Measurements from ENCODE around the gene PRKAR2A. TPM values are rescaled to one million over a fixed set of nuclear protein-coding genes. Genes with fewer than 3 reads are reported as not detected.

Gene PRKAR2A
- 25.2 and 27.1 TPM in 2 replicates for total RNA-seq

DNA sequence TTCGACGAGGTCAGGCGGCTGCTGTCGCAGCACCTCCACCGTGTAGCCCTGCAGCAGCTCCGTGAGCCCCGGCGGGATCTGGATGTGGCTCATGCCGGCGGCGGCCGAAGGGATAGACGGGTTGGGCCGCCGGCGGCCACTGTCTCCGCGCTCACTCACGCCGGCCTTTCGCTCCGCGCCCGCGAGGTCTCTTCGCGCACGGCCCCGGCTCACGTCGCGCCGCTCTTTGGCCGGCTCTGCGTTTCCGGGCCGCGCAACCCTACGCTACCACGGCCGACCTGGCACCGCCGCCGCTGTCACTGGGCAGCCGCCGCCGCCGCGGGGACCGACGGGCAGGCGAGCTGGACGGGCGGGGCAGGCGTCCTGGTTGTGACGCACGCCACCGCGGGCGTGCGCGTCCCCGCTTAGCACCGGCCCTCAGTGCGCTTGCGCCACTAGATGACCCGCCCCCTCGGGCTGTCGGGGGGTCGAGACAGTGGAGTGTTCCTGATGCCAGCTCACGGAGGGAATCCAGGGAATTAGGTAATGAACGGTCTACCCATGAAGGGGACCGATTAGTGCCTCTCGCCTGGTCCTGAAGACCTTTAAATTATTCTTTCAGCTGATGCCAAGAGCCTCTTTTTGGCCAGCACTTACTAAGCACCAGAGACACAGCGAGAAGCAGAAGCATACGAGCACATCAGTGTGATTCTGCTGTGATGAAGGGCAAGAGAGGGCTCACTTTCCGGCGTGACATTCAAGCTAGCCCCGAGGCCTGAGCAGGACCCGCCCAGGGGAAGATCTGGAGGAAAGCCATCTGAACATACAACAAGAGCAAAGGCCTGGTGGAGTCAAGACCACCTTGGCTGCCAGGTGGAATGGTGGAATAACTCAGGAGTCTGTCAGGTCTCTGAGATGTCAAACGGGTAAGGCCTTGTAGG, at the start of gene PRKAR2A:
TSS of gene PRKAR2A (minus strand) at position 371 of the 920 bp plus-strand sequence. CDS start at position 93, 278 bp downstream.
- intact Hi-C loops (cut with micrococcal nuclease): loop anchor here (1.0 kb wide), 2 partner anchors 51 to 71 kb away; partner anchors contain the start of genes ARIH2 and SLC25A20

DNA sequence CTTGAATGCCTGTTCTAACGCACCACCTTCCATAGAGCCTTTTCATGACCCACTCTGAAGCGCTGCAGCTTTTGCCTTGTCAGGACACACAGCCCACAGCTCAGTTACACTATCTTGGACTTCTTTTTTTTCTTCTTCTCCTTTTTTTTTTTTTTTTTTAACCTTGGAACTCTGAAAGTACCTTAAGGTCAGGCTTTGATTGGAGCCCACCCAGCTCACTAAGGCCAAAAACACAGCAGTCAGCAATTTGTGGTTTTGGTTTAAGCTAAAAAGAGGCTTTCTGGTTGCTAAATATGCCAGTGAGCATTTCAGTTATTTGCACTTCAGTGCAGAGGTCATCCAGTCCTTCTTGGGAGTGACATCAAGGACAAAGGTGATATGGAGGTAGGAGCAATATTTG, 49.3 kb upstream of the PRKAR2A start:
- intact Hi-C loops (cut with micrococcal nuclease): loop anchor here (5.0 kb wide), 1 partner anchor 195 kb away; the partner anchor contains the start of gene QRICH1

DNA sequence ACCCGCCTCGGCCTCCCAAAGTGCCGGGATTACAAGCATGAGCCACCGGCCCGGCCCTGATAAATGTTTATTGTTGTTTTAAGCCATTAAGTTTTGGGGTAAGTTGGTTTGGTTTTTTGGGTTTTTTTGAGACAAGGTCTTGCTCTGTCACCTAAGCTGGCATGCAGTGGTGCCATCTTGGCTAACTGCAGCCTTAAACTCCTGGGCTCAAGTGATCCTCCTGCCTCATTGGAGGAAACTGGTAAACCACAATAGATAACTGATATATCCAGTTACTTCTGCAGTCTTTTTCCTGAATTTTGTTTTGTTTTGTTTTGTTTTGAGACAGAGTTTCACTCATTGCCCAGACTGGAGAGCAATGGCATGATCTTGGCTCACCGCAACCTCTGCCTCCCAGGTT, 46.8 kb upstream of the PRKAR2A start:
- intact Hi-C loops (cut with micrococcal nuclease): no loop called here

DNA sequence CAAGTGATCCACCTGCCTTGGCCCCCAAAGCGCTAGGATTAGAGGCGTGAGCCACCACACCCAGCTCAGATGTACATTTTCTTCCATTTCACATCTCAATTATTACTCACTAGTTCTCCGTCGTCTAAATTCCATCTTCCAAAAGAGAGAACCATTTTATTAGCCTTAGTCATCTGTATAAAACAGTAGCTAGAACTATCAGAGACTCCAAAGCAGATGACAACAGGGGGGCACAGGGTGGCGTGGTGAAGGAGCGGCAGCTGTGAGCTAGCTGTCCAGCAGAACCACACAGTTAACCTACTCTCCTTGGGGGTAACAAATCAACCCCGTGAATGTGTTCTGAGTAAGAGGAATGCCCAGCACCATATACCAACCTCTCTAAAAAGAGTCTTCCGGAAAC, 43.9 kb upstream of the PRKAR2A start:
- intact Hi-C loops (cut with micrococcal nuclease): no loop called here

DNA sequence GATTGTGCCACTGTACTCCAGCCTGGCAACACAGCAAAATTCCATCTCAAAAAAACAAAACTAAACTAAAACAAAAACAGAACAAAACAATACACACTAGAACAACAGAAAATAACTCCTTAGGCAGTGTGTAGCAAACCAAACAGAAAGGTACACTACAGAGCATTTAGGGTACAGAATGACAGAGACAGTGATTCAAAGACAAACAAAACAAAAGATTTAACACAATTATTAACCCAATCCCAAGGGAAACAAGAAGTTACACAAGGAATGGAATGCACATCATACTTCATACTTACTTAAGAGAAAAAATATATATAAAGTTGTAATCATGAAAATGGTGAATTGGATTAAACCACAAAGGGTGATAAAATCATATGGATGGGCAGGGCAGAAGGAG, 38.1 kb upstream of the PRKAR2A start:
- intact Hi-C loops (cut with micrococcal nuclease): no loop called here

DNA sequence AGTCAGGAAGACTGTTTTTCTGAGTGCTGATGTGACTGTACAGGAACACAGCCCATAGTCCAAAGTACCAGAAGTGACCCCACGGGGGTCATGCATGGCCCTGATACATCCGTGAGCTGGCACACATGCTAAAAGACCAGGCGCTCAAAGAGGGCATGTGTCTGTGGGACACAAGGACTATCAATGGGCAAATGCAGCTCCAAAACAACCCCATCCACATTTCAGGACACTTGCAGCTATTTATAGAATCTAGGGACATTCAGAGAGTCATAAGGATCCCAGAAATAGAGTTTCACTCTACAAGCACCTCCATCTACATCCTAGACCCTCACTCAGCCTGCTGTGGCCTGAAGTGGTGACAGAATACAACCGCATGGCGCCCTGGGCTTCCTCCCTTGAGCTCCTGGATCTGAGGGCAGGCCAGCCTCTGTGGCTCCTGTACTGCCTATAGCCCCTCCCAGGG, 34.0 kb upstream of the PRKAR2A start:
- intact Hi-C loops (cut with micrococcal nuclease): no loop called here

DNA sequence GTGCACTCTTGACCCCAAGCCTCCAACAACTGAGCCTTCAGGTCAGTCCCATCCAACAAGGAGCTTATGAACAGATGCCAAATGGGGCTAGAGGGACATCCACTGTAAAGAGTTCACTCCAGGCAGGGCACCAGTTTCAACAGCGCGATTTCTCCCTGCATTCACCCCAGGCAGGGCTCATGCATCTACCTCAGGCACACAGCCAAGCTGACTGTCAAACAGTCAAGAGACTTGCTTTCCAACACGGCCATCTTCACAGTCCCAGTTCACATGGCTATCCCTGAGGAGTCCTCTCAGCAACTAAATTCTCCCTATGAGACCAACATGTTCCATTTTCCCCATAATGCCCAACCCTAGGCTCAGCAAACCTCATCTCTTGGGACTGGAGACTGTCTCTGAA, 33.3 kb upstream of the PRKAR2A start:
- intact Hi-C loops (cut with micrococcal nuclease): no loop called here

DNA sequence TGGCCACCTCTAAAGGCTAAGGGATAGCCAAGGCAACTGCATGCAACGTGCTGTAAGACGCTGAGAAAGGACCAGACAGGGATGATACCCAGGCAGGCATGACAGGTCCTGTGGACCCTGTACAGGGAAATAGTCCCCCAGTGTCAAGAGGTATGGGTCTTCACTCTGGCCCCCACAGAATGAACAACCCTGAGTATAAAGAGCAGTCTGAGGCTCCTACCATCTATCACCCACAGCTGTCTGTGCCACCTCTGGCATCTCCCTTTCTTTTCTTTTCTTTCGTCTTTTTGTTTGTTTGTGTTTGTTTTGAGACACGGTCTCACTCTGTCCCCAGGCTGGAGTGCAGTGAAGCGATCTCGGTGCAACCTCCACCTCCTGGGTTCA, 32.3 kb upstream of the PRKAR2A start:
- intact Hi-C loops (cut with micrococcal nuclease): no loop called here

DNA sequence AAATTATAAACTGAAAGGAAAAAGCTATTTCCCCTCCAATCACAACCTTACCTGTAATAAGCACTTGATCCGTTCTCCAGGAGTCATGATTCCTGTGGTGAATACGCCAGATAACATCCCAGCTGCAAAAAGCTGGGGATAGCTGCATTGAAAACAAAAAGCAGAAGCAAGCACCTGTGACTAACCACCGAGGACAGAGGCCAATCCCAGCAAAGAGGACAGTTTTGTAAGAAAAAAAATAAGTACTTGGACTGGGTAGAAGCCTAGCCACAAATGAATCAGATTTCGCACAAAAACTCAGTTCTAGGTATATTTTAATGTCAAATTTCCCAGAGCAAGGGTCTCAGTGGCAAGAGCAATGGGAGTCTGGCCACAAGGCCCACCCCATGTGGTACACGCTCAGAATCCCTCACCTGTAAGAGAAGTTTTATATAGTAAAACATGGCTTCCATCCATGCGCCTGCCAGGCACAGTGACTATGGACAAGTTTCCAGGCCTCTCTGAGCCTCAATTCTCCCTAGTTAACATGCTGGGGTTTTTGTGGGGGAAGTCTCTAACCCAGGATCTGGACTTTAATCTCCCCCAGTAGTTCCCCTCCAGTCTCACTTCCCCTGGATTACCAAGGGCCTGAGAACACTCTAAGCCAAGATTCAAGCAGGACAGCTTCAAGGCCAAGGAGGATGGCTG, 31.8 kb upstream of the PRKAR2A start:
- intact Hi-C loops (cut with micrococcal nuclease): no loop called here

DNA sequence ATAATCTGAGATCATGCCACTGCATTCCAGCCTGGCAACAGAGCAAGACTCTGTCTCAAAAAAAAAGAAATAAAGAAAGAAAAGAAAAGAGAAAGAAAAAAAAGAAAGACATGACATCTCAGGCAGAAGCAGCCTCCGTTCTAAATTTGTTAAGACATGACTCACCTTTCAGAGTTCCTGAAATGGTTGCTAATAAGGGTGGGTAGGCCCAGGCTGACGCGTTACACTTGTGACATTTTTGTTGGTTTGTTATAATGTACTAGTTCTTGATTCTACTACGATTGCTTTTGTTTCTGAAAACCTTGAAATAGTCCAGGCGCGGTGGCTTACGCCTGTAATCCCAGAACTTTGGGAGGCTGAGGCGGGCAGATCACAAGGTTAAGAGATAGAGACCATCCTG, 30.0 kb upstream of the PRKAR2A start:
- intact Hi-C loops (cut with micrococcal nuclease): no loop called here

DNA sequence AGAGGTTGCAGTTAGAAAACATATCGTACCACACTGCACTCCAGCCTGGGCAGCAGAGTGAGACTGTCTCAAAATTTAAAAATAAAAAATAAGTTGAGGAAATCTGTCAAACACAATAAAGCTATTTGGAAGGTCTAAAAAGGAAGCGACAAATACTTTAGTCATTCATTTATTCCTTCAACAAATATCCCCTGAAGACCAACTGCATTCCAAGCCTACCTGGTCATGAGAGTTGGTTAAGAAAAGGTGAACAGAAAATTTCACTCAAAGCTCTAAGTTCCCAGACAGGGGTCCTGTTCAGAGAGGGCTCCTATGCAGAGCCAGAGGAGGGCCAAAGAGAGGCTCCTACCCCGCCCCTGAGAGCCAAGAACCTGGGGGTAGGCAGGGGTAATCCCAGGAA, 15.4 kb upstream of the PRKAR2A start:
- intact Hi-C loops (cut with micrococcal nuclease): no loop called here

DNA sequence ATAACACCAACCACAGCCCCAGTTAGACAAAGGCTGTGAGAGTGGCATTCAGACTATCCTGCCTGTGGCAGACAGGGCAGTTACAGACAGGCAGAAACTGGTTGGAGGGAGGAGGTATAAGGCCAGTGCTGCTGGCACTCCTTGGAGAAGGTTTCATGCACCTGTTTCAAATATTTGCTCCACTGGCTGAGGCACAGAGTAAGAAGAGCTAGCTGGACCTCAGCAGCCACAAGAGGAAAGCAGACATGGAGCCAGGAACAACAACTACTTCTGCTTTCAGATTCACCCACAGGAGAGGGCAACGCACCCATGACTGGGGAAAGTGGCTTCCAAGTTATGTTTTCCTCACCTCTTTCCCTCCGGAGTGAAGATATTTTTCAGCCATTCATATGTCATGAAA, 11.5 kb upstream of the PRKAR2A start:
- intact Hi-C loops (cut with micrococcal nuclease): no loop called here

DNA sequence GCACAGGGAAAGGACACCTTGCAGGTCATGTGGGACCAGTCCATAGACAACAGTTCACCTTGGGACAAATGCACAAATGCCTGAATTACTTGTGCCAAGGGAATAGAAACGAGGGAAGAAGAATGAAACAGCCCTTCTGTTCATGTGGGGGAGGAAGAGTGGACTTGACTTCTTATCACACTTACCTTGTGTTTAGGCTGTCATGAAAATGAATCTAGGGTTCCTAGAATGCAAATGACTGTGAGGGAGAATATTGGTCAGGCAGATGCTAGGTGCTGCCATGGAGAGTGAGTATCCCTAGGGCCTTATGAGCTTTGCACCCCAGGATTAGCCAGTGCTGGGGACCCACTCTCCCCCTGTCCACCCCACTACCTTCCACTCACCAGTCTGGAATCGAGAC, 11.0 kb upstream of the PRKAR2A start:
- intact Hi-C loops (cut with micrococcal nuclease): no loop called here

DNA sequence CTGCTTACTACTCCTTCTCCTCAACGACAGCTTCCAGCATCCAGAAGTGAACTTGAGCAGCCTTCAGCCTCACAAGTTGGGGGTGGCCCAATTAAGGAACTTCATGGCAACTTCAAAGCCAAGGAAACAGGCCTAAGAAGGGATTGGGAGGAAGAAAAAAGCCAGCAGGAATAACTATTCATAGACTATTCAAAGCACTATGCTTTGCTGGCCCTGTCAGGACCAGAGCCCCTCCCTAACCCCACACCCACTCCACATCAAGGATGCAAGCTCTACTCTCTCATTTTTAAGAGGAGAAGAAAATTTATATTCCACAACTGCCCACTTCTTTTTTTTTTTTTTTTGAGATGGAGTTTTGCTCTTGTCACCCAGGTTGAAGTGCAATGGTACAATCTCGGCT, 10.0 kb upstream of the PRKAR2A start:
- intact Hi-C loops (cut with micrococcal nuclease): no loop called here

DNA sequence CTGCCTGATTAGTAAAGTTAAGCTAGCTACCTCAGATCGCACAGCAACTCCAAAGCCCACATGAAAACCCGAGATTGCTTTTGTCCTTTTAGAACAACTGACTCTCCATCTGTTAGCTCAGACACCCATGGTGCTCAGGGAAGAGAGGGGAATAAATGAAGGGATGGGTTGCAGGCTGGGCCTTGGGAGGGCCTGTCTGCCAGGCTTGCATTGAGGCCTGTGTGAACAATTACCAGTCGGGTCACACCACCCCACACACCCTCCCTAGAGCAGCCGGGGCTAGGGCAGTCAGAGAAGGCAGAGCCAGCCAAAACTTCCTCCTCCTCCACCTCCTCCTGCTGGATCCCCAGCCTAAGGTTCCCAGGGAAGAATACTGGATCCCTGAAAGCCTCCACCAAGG, 8.8 kb upstream of the PRKAR2A start:
- intact Hi-C loops (cut with micrococcal nuclease): no loop called here

DNA sequence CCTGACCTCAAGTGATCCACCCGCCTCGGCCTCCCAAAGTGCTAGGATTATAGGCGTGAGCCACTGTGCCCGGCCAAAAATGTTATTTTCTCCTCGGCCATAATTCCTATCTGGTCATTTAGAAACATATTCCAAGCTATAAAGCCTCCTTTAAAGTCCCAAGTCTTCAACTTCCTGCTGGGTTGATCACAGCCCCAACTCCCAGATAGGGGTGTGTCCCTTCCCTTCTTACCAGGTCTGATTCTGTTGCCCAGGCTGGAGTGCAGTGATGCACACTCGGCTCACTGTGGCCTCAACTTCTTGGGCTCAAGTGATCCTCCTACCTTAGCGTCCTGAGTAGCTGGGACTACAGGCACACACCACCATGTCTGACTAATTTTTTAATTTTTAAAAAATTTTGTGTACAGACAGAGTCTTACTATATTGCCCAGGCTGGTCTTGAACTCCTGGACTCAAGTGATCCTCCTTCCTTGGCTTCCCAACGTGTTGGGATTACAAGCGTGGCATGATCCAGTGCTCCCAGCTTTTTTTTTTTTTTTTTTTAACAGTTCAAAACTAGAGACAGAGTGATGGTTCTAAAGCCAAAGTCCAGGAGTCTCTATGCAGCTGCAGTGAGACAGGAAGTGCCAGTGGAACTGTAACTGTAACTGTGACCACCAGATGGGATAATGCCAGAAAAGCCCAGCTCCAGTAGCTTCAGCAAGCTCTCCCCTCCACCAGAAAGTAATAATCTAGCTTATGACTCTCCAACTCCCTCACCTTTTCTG, 8.2 kb upstream of the PRKAR2A start:
- intact Hi-C loops (cut with micrococcal nuclease): no loop called here

DNA sequence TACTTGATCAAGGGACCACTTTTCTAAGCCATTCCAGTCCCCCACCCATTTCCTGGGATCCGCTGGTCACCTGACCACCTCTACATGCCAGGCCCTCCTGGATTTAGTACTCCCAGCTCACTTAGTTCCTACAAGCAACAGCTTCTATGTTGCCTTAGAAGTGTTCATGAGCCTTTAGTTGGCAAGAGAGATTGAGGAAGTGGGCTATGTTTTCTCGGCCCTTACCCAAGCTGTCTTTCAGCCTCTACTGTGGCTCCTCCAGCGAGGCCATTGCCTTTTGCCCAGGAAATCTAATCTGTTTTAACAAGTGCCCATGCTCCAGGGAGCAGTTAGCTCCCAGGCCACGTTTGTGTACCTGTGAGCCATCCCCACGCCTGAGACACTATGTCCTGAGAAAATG, 4.5 kb upstream of the PRKAR2A start:
- intact Hi-C loops (cut with micrococcal nuclease): no loop called here

DNA sequence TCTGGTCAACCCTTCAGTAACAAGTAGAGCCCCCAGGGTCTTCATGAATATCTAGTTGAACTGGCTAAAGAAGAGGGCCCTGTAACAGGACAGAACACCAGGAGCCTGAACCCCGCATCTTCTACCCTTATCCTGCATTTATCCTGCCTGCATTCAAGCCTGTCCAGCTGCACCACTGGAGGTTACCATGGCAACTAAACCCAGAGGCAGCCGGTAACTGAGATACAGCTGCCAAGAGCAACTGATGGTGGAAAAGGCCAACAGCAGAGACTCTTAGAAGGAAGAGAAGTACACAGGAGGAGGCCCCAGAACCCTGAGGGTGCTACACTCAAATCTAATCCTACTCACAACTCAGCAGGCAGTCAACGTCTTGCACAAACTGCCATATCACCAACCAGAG, 3.7 kb upstream of the PRKAR2A start:
- intact Hi-C loops (cut with micrococcal nuclease): no loop called here

DNA sequence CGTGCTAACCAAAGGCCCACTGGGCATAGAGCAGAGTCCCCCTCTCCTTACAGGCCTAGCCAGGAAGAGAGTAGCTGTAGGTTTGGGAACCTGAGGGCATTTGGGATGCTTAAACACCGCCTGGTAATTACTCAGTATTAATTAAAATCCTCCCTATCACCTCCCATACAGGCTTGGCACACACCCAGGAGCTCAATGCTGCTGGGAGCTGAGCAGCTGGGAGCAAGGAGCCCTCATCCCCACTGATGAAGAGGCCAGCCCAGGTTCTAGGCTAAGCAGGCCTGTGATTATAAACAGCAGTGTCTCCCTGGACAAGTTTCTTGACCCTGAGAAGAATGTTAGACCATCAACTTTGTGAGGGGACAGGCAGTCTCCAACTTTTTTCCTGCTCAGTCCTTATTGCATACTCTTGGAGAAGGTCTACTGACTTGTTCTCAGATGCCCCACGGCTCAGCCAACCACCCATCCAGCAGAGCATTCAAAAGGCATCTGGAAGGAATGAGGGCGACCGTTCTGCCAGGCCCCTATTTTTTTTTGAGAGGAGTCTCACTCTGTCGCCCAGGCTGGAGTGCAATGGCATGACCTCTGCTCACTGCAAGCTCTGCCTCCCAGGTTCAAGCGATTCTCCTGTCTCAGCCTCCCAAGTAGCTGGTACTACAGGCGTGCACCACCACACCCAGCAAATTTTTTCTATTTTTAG, 1.3 kb upstream of the PRKAR2A start:
- intact Hi-C loops (cut with micrococcal nuclease): no loop called here

DNA sequence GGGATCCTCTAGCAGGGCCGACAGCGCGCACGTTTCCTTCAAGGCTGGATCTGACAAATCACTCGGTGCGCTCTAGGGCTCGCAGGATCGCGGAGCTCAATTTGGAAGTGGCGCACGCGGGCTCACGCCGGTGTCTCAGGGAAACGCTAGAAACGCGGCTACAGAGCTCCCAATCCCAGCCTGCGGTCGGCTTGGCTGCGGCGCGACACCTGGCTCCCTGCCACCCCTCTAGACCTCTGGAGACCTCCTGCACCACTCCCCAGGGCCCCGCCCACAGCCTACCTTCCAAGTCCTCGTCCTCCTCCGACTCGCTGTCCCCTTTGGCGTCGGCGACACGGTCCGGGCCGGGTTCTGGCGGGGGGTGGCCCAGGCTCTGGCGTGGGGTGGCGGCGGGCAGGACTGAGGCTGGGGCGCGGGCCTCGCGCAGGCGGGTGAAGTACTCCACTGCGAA, 596 bp downstream of the PRKAR2A start:
- intact Hi-C loops (cut with micrococcal nuclease): loop anchor here (1.0 kb wide), 2 partner anchors 51 to 71 kb away; partner anchors contain the start of genes ARIH2 and SLC25A20

DNA sequence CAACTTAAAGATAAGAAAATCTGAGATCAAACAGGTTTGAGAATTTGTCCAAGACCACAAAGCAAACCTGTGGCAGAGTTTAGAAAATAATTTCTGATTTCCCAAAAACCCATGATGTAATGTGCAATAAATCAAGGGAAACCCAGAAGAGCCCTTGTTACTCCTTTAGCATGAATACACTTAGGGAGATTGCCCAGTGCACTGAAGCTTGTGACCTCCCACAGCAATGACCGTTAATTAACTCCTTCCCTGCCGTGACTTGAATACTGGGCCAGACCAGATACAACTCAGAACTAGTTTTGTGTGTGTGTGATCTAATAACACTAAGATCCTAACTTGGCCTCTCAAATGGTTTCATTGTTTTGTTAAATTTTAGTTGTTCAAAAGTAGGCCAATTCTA, 2.5 kb downstream of the PRKAR2A start:
- intact Hi-C loops (cut with micrococcal nuclease): no loop called here

All from T-helper 2 cell treated with Interferon-gamma antibody and Interleukin-4, amounts not matched to agents 100 ng/mL and 5 ng/mL, for 36 hours (primary cell).